SH-SY5Y (cell line): ENCODE data around the gene TADA2B.

ENCODE experiments used
- GATA2 ChIP-seq: IDR thresholded peaks from 2 replicates; pipeline ENCODE4 v1.6.1; 2011; ENCODE audit warnings: mild to moderate bottlenecking, low read depth, low read length
- GATA3 ChIP-seq: IDR thresholded peaks from 2 replicates; pipeline ENCODE4 v1.6.1; 2011; ENCODE audit warnings: low read depth, mild to moderate bottlenecking, low read length, moderate library complexity

DNA sequence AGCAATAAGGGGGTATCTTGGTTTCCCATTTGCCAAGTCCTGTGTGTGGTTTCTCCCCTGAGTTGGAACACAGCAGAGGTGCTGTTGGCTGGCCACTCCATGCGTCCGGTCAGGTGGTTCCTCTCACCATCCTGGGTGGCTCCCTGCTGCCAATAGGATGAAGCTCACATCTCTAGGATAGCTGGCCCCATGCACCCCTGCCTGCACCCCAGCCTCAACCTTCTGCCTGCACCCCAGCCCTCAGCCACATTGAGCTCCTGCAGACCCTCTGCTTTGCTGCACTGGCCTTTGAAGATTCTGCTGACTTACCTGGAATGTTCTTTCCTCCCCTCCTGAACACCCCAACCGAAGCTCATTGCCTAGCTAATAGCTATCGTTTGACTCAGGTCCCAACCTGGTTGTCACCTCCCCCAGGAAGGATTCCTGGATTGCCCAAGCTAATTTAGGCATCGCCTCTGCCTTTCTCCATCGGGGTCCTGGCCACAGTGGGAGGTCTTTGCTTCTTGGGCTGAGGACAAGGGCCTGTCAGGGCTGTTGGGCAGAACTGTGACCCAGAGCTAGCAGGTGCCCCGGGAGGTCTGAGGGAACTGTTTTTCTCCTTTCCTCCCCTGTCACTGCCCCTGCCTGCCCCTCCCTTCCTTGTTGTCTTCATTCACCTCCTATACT, 61.3 kb downstream of the TADA2B start:
- TF ChIP-seq GATA2 (no peak), GATA3 (no peak)
